Fibroblast of lung (primary cell): ENCODE measurements around the gene TMEM184B. TPM values are rescaled to one million over a fixed set of nuclear protein-coding genes. Genes with fewer than 3 reads are reported as not detected.

Source experiments
- DNase-seq, 2 donors: peaks; one replicate each; pipeline versions ENCODE4 v3.0.0 to v3.0.0-alpha.2; 2010; ENCODE audit warnings: low read depth in 2 of 2
- H2AFZ ChIP-seq: 2 replicates; pipeline ENCODE4 v1.5.1; 2012; ENCODE audit warnings: low read length, control low read depth, inconsistent platforms
- H3K27ac ChIP-seq: 2 replicates; pipeline ENCODE4 v1.5.1; 2011; ENCODE audit warnings: low read length, control low read depth; ENCODE audit not compliant: insufficient read depth
- H3K27me3 ChIP-seq: 2 replicates; pipeline ENCODE4 v1.5.1; 2011; ENCODE audit warnings: mild to moderate bottlenecking, low read length; ENCODE audit not compliant: control insufficient read depth, insufficient read depth
- H3K36me3 ChIP-seq: 2 replicates; pipeline ENCODE4 v1.5.1; 2011; ENCODE audit warnings: low read length; ENCODE audit not compliant: control insufficient read depth, insufficient read depth
- H3K4me1 ChIP-seq: 2 replicates; pipeline ENCODE4 v1.5.1; 2011; ENCODE audit warnings: low read length; ENCODE audit not compliant: control insufficient read depth, insufficient read depth; ENCODE audit errors: extremely low read depth
- H3K4me2 ChIP-seq: 2 replicates; pipeline ENCODE4 v1.5.1; 2011; ENCODE audit warnings: low read length, control low read depth; ENCODE audit not compliant: insufficient read depth; ENCODE audit errors: extremely low read depth
- H3K4me3 ChIP-seq, 4 experiments: fragments of 200-600 bp in 1 of 4; sonication (generic) in 1 of 4; replicated peaks in 1 of 4; 2 replicates each; pipeline ENCODE4 v1.5.1; 2011 to 2016; ENCODE audit warnings: low read length in 4 of 4, low read depth in 3 of 4, mild to moderate bottlenecking in 3 of 4, control low read depth in 2 of 4, inconsistent platforms in 1 of 4, mixed read lengths in 1 of 4; ENCODE audit not compliant: insufficient read depth in 1 of 4; ENCODE audit errors: control extremely low read depth in 1 of 4
- H3K79me2 ChIP-seq: 2 replicates; pipeline ENCODE4 v1.5.1; 2012; ENCODE audit warnings: mild to moderate bottlenecking, low read length, inconsistent platforms; ENCODE audit not compliant: control insufficient read depth, insufficient read depth
- H3K9ac ChIP-seq: 2 replicates; pipeline ENCODE4 v1.5.1; 2011; ENCODE audit warnings: mild to moderate bottlenecking, low read length, control low read depth; ENCODE audit not compliant: insufficient read depth
- H3K9me3 ChIP-seq: 2 replicates; pipeline ENCODE4 v1.5.1; 2012; ENCODE audit warnings: low read depth, low read length; ENCODE audit not compliant: control insufficient read depth, insufficient read depth
- H4K20me1 ChIP-seq: 2 replicates; pipeline ENCODE4 v1.5.1; 2011; ENCODE audit warnings: low read length; ENCODE audit not compliant: control insufficient read depth, insufficient read depth; ENCODE audit errors: extremely low read depth
- EZH2 ChIP-seq: IDR thresholded peaks from 2 replicates; pipeline ENCODE4 v1.5.1; 2012; ENCODE audit warnings: low read length, control low read depth, mild to moderate bottlenecking; ENCODE audit errors: missing control alignments
- polyA plus RNA-seq, 2 donors: library from polyadenylated mRNA; depleted of rRNA in 1 of 2; stranded (reverse) in 1 of 2; unstranded in 1 of 2; fragments of >200 nt; gene quantifications; 2 replicates each; pipeline ENCODE4 v1.2.1, GENCODE V29; 2011 to 2012; ENCODE audit warnings: missing spikeins in 1 of 2
- total RNA-seq: library from RNA; depleted of rRNA; stranded (reverse); fragments of >200 nt; gene quantifications from 2 replicates; pipeline ENCODE4 v1.2.1, GENCODE V29; 2014
- TF ChIP-seq, protein P1 (sequence below), 2 donors: IDR thresholded peaks in 1 of 2; conservative IDR thresholded peaks in 1 of 2; 1 replicate in 1 of 2; 2 replicates in 1 of 2; pipeline ENCODE4 v1.5.1; 2011 to 2012; ENCODE audit warnings: low read length in 2 of 2, control low read depth in 1 of 2, inconsistent platforms in 1 of 2, low read depth in 1 of 2, mild to moderate bottlenecking in 1 of 2

The TMEM184B gene
- total and polyA plus RNA-seq, 2 donors (not counting 1 experiment from before 2014, with no cell fraction given): 28.2 to 37.2 TPM

DNA sequence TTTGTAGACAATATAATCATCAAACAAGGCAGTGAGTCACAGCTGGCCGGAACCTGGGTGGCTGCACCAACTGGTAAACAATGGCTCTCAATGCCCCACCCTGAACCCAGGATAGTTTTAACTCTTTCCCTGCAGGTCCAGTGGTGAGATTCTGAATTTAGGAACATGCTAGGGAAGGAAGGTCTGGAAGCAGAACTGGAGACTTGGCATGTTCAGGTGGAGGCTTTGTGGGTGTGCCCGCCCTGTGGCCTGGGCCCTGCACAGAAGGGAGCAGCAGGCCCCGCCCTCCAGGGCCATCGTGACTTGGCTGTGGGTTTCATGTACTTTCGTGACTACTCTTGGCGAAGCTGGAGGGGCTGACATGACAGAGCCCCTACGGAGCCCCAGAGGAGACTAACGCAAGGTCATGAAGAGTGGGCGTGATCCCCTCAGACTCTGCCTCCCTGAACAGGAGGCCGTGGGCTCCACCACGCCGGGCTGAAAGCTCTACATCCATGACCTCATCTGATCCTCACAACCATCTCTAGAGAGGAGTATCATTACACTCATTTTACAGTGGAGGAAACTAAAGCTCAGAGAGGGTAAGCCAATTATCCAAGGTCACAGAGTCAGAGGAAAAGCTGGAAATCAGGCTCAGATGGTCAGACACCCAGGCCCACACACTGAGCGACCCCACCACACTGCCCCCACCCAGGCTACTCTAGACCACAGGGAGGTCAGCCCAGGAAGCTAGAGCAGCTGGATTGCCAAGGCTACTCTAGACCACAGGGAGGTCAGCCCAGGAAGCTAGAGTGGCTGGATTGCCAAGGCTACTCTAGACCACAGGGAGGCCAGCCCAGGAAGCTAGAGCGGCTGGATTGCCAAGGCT, 43.7 kb downstream of the TMEM184B start:
- peak; percentile 54 to 73 for DNase-seq
- TF ChIP-seq, protein P1, sequence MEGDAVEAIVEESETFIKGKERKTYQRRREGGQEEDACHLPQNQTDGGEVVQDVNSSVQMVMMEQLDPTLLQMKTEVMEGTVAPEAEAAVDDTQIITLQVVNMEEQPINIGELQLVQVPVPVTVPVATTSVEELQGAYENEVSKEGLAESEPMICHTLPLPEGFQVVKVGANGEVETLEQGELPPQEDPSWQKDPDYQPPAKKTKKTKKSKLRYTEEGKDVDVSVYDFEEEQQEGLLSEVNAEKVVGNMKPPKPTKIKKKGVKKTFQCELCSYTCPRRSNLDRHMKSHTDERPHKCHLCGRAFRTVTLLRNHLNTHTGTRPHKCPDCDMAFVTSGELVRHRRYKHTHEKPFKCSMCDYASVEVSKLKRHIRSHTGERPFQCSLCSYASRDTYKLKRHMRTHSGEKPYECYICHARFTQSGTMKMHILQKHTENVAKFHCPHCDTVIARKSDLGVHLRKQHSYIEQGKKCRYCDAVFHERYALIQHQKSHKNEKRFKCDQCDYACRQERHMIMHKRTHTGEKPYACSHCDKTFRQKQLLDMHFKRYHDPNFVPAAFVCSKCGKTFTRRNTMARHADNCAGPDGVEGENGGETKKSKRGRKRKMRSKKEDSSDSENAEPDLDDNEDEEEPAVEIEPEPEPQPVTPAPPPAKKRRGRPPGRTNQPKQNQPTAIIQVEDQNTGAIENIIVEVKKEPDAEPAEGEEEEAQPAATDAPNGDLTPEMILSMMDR (conservative IDR thresholded peaks at IDR 0.05 in 1 of 2, IDR thresholded peaks at IDR 0.05 in 1 of 2; ENCODE audit: low read depth in 1 of 2, low read length in 2 of 2): no peak
- no peak overlapping the region for H2AFZ ChIP-seq

DNA sequence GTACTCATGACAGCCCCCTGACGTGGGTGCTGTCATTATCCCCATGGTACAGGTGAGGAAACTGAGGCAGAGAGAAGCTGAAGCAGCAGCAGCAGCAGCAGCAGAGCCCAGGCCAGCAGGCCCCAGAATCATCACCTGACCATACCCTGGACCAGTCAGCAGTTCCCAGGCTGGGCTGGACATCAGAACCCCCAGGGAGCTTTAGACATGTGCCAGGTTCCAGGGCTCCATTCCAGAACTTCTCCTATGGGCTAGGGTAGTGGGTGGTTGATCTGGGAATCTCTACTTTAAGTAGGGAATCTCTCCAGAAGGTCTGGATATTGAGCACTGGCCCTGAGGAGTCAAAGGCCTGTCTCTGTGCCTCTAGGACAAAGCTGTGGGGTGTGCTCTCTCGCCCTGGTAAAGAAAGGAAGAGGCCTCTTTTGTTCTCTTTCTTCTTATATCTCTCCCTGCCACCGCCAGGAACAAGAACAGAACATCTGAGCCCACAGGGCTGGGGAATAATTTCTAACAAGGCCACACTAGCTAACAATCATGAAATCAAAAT, 44.4 kb downstream of the TMEM184B start:
- no peak for DNase-seq
- Histone ChIP-seq H3K79me2 (no peaks in the 10 kb centered on the region), H3K27ac (peak overlapping the region; percentile 66), H2AFZ (no peak overlapping the region), H4K20me1 (no peaks in the 10 kb centered on the region), H3K27me3 (no peaks in the 10 kb centered on the region), H3K36me3 (peaks cover 35% of the 10 kb centered on the region), H3K9ac (no peak overlapping the region), H3K4me2 (peak overlapping the region; percentile 48), H3K9me3 (no peaks in the 10 kb centered on the region), H3K4me1 (peaks cover 7% of the 10 kb centered on the region), H3K4me3 (no peak overlapping the region)
- TF ChIP-seq, protein P1 (conservative IDR thresholded peaks at IDR 0.05 in 1 of 2, IDR thresholded peaks at IDR 0.05 in 1 of 2; ENCODE audit: low read depth in 1 of 2, low read length in 2 of 2): no peak
- TF ChIP-seq EZH2: no peak

More for the DNA sequence above, 43.7 kb downstream of the TMEM184B start:
- H3K27me3 ChIP-seq: no peaks in the 10 kb centered on the region
- H3K4me2 ChIP-seq: peak overlapping the region; percentile 48
- peak overlapping the region; percentile 66 for H3K27ac ChIP-seq
- H4K20me1 ChIP-seq: no peaks in the 10 kb centered on the region
- H3K4me3 ChIP-seq: no peak overlapping the region
- no peaks in the 10 kb centered on the region for H3K79me2 ChIP-seq
- H3K9ac ChIP-seq: no peak overlapping the region
- no peaks in the 10 kb centered on the region for H3K9me3 ChIP-seq
- H3K4me1 ChIP-seq: peaks cover 7% of the 10 kb centered on the region
- peaks cover 35% of the 10 kb centered on the region for H3K36me3 ChIP-seq

DNA sequence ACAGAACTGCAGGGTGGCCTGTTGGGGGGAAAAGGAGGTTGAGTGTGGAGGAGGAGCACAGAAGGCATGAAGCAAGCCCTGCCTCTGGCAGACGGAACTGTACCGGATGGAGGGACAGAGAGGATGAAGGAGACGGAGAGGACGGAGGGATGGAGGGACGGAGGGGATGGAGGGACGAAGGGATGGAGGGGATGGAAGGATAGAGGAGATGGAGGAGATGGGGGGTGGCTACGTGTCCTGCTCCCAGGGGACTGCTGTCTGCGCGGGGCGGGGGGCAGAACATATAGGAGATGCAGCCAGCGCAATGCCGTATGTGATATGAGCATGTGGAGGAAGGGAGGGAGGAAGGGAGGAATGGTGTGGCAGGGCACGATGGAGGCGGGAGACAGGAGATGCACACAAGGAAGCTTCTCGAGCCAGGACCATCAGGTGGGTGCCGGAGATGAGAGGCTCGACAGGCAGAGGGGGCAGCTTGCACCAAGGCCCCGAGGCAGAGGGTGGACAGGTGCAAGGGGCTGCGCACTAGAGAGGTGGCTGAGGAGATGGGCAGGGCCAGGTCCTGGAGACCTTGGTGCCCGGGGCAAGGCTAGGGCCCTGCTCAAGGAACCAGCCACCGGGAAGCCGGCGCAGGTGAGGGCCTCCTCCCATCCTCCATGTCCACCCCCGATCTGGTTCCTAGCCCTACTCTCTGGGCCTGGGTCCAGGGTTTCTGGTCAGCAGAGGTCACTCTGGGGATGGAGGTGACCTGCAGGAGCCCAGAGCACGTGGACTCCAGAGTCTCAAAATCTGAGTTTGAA, 45.8 kb downstream of the TMEM184B start:
- no peak overlapping the region for H3K27ac ChIP-seq
- H3K4me2 ChIP-seq: no peak overlapping the region
- H2AFZ ChIP-seq: no peak overlapping the region
- no peak overlapping the region for H3K4me3 ChIP-seq
- H3K9ac ChIP-seq: no peak overlapping the region
- no peaks in the 10 kb centered on the region for H3K9me3 ChIP-seq
- no peak for TF ChIP-seq EZH2
- TF ChIP-seq, protein P1 (conservative IDR thresholded peaks at IDR 0.05 in 1 of 2, IDR thresholded peaks at IDR 0.05 in 1 of 2; ENCODE audit: low read depth in 1 of 2, low read length in 2 of 2): no peak
- no peak for DNase-seq
- H3K36me3 ChIP-seq: peaks cover 36% of the 10 kb centered on the region
- no peaks in the 10 kb centered on the region for H3K79me2 ChIP-seq
- H4K20me1 ChIP-seq: no peaks in the 10 kb centered on the region
- H3K4me1 ChIP-seq: peaks cover 7% of the 10 kb centered on the region
- no peaks in the 10 kb centered on the region for H3K27me3 ChIP-seq
